22Rv1 (cell line): ENCODE measurements around the gene CELA2B.

Source experiments
- H3K27ac ChIP-seq: fragments of 450-650 bp; 2 replicates; pipeline ENCODE4 v1.5.1; 2017
- ZFX ChIP-seq: fragments of 450-650 bp; IDR thresholded peaks from 2 replicates; pipeline ENCODE4 v1.6.1; 2017; ENCODE audit warnings: antibody characterized with exemption, borderline replicate concordance
- TF ChIP-seq, protein P1 (sequence below): fragments of 450-650 bp; IDR thresholded peaks from 2 replicates; pipeline ENCODE4 v1.5.1; 2017; ENCODE audit warnings: mild to moderate bottlenecking

Gene CELA2B

DNA sequence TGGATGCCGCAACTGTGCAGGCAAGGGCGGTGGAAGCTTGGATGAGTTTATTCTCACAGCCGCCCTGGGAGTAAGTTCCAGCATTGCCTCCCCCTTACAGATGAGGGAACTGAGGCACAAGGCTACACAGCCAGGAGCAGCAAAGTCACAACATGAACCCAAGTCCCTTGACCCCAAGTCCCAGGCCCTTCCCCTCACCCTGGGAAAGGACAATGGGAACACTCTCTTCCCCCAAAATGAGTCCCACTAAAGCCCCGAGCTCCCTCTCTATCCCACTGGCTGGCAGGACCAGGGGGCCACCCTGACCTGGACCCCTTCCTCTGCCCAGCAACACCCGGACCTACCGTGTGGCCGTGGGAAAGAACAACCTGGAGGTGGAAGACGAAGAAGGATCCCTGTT, 33.8 kb upstream of the CELA2B start:
- TF ChIP-seq, protein P1, sequence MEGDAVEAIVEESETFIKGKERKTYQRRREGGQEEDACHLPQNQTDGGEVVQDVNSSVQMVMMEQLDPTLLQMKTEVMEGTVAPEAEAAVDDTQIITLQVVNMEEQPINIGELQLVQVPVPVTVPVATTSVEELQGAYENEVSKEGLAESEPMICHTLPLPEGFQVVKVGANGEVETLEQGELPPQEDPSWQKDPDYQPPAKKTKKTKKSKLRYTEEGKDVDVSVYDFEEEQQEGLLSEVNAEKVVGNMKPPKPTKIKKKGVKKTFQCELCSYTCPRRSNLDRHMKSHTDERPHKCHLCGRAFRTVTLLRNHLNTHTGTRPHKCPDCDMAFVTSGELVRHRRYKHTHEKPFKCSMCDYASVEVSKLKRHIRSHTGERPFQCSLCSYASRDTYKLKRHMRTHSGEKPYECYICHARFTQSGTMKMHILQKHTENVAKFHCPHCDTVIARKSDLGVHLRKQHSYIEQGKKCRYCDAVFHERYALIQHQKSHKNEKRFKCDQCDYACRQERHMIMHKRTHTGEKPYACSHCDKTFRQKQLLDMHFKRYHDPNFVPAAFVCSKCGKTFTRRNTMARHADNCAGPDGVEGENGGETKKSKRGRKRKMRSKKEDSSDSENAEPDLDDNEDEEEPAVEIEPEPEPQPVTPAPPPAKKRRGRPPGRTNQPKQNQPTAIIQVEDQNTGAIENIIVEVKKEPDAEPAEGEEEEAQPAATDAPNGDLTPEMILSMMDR = no peak
- no peak for TF ChIP-seq ZFX
- no peak overlapping the region for H3K27ac ChIP-seq

DNA sequence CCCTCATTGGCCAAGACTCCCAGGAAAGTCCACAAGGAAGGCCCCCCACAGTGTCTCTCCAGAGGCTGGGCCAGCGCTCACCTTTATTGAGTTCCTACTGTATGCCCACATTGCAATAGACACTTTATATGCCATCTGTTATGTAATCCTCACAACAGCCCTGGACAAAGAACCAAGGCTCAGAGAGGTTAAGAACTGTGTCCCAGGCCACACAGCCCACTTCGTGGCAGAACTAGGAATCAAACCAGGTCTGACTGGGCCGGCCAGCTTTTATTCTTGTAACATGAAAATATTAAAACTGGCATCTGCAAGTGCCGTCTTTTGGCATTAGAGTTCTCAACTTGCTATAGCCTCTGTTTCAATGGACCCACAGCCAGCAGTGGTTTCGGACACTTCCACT, 33.1 kb upstream of the CELA2B start:
- TF ChIP-seq ZFX = no peak
- TF ChIP-seq, protein P1 = no peak
- H3K27ac ChIP-seq = no peak overlapping the region

DNA sequence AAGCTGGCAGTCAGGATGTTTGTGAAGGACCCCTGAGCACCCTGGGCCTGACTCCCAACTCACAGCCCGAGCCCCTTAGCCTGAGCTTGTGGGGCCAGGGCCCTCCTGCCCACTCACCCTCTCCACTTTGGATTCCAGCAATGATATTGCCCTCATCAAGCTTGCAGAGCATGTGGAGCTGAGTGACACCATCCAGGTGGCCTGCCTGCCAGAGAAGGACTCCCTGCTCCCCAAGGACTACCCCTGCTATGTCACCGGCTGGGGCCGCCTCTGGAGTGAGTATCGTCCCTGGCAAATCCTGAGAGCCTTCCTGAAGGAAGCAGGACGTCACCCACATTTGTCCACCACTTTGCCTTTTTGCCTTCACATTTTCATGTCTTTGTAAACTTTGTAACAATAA, 32.6 kb upstream of the CELA2B start:
- TF ChIP-seq ZFX = no peak
- TF ChIP-seq, protein P1 = no peak
- no peak overlapping the region for H3K27ac ChIP-seq

DNA sequence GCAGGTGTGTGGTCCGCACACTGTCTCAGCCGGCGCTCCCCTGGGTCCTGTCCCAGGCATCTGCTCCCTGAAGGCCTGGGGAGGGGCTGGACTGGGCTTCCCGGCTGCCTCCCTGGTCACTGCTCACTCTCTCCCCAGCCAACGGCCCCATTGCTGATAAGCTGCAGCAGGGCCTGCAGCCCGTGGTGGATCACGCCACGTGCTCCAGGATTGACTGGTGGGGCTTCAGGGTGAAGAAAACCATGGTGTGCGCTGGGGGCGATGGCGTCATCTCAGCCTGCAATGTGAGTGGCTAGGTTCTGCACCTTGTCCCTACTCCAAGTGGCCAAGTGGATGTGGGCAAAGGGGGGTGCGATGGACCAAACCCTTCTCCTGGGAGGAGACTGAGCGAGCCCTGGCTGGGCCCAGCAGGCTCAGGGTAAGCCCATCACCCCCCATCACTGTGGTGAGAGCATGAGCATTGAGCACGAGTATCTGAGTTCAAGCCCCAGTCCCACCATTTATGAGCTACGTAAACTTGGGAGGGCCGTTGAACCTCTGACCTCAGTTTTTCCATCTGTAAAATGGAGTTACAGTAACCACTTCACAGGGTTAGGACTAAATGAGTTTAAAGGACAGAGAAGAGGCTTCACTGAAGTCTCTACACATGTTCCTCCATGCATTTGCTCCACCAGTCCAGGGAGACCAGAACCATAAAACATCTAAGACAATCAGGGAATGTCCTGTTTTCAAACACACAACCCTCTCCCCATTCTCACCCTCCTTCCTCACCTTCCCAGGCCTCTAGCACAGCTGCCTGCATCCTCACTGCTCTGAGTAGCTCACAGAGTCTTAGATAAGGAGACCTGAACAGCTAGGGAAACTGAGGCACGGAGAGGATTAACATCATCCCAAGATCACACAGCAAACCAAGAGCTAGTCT, 31.2 kb upstream of the CELA2B start:
- TF ChIP-seq ZFX = no peak
- TF ChIP-seq, protein P1 = no peak
- no peak overlapping the region for H3K27ac ChIP-seq

DNA sequence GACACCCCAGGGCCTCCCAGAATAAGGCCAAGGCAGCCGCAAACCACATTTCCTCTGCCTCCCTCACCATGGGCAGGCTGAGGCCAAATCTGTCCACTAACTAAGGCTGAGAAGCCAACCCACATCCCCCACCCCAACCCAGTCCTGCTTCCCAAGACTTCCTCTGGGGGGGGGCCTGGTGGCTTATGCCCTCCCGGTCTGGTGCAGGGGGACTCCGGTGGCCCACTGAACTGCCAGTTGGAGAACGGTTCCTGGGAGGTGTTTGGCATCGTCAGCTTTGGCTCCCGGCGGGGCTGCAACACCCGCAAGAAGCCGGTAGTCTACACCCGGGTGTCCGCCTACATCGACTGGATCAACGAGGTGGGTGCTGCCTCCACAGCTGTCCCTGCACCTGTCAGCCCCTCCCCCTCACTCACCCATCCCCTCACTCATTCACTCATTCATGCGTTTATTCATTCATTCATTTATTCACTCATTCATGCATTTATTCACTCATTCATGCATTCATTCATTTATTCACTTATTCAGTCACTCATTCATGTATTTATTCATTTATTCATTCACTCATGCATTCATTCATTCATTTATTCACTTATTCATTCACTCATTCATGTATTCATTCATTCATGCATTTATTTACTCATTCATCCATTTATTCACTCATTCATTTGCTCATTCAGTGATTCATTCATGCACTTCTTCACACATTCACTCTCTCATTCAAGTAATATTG, 30.3 kb upstream of the CELA2B start:
- TF ChIP-seq ZFX = no peak
- TF ChIP-seq, protein P1 = no peak
- no peak overlapping the region for H3K27ac ChIP-seq

DNA sequence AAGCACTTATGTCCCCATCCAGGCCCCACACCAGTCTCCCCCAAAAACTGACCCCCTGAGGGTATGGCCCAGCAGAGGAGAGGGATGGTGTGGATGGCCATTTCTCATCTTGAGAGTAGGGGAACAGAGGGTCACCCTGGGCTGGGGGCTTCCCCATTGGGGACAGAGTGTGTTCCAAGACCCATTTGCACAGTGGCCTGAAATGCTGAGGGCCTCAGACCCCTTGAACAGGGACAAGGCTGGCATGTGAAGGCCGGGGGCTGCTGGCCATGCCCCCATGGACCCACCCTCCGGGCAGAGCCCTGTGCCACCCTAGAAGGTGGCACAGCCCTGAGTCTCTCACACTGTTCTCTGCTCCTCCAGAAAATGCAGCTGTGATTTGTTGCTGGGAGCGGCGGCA, 29.7 kb upstream of the CELA2B start:
- H3K27ac ChIP-seq = no peak overlapping the region
- no peak for TF ChIP-seq ZFX
- TF ChIP-seq, protein P1 = no peak
